Ascending aorta (tissue), 2 donors: Measurements from ENCODE around the gene DAB1. TPM values are rescaled to one million over a fixed set of nuclear protein-coding genes. Genes with fewer than 3 reads are reported as not detected.

Experiments
- DNase-seq, 2 donors: peaks; one replicate each; pipeline ENCODE4 v3.0.0-alpha.2; 2019; ENCODE audit warnings: low spot score in 2 of 2
- H3K27ac ChIP-seq, 2 donors: fragments of 200-600 bp; sonication (generic); one replicate each; pipeline ENCODE4 v1.5.1; 2016 to 2017; ENCODE audit warnings: mild to moderate bottlenecking in 1 of 2
- H3K27me3 ChIP-seq: fragments of 200-600 bp; sonication (generic); one replicate; pipeline ENCODE4 v1.5.1; 2017
- H3K36me3 ChIP-seq, 2 donors: fragments of 200-600 bp; sonication (generic); one replicate each; pipeline ENCODE4 v1.5.1; 2016
- H3K4me1 ChIP-seq, 2 donors: fragments of 200-600 bp; sonication (generic); one replicate each; pipeline ENCODE4 v1.5.1; 2016 to 2017; ENCODE audit warnings: mild to moderate bottlenecking in 1 of 2
- H3K4me3 ChIP-seq, 2 donors: fragments of 200-600 bp; sonication (generic); one replicate each; pipeline ENCODE4 v1.5.1; 2016 to 2017; ENCODE audit warnings: mild to moderate bottlenecking in 1 of 2
- H3K9me3 ChIP-seq, 2 donors: fragments of 200-600 bp; sonication (generic); one replicate each; pipeline ENCODE4 v1.5.1; 2016
- intact Hi-C: fragments of 100-400 bp; cut with DNase I; formaldehyde crosslinking; loops from one replicate; pipeline ENCODE4 v1.15.1; 2023
- total RNA-seq: library from RNA; depleted of rRNA; stranded (reverse); fragments of >200 nt; gene quantifications from one replicate; pipeline ENCODE4 v1.1.0, GENCODE V29; 2016
- TF ChIP-seq, protein P1 (sequence below), 3 experiments: fragments of 200-600 bp in 2 of 3; fragments of 450-650 bp in 1 of 3; sonication (generic) in 2 of 3; IDR thresholded peaks; one replicate each; pipeline ENCODE4 v1.5.1; 2016 to 2019; ENCODE audit warnings: antibody characterized with exemption in 3 of 3, mild to moderate bottlenecking in 1 of 3, moderate library complexity in 1 of 3

The DAB1 gene
- total RNA-seq, 1 donor from 2014 or later, result not detected

DNA sequence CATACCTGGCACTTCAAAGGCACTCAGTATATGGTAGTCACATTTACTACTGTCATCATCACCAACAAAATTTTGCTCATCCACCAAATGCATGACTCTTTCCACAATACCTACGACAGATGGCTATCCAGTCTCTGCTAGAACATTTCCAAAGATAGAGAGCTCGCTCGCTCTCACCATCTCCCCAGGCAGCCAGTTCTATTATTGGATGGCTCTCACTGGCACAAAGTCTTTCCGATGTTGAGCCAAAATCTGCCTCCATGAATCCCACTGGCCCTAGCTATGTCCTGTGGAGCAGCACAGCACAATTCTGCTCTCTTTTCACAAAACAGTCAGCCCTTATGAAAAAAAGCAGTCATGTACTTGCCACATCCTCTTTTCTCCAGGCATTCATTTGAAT, 102.1 kb downstream of the DAB1 start:
- TF ChIP-seq, protein P1, sequence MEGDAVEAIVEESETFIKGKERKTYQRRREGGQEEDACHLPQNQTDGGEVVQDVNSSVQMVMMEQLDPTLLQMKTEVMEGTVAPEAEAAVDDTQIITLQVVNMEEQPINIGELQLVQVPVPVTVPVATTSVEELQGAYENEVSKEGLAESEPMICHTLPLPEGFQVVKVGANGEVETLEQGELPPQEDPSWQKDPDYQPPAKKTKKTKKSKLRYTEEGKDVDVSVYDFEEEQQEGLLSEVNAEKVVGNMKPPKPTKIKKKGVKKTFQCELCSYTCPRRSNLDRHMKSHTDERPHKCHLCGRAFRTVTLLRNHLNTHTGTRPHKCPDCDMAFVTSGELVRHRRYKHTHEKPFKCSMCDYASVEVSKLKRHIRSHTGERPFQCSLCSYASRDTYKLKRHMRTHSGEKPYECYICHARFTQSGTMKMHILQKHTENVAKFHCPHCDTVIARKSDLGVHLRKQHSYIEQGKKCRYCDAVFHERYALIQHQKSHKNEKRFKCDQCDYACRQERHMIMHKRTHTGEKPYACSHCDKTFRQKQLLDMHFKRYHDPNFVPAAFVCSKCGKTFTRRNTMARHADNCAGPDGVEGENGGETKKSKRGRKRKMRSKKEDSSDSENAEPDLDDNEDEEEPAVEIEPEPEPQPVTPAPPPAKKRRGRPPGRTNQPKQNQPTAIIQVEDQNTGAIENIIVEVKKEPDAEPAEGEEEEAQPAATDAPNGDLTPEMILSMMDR (IDR thresholded peaks at IDR 0.05), result no peak
- Histone ChIP-seq H3K27ac (no peak overlapping the region), H3K4me3 (no peak overlapping the region), H3K27me3 (no peaks in the 10 kb centered on the region), H3K9me3 (no peaks in the 10 kb centered on the region), H3K36me3 (no peaks in the 10 kb centered on the region), H3K4me1 (no peaks in the 10 kb centered on the region)
- DNase-seq, result no peak
- intact Hi-C loops, result no loop called here

DNA sequence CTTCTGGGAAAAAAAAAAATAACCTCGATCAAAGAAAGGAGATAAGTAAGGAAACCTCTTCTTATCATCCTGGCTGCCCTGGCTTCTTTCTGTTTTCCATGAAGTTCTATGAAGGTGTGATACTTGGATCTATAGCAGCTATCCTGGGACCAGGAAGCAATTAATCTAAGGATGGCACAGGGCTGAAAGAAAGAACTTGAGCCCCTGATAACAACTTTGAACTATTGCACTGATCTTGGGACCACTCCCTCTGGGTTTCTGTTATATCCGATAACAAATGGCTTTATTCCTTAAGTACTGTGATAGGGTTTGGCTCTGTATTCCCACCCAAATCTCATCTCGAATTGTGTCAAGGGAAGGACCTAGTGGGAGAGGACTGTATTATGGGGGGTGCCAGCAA, 104.1 kb downstream of the DAB1 start:
- Histone ChIP-seq H3K4me1 (no peaks in the 10 kb centered on the region), H3K27me3 (no peaks in the 10 kb centered on the region), H3K9me3 (no peaks in the 10 kb centered on the region), H3K36me3 (no peaks in the 10 kb centered on the region), H3K27ac (no peak overlapping the region), H3K4me3 (no peak overlapping the region)
- TF ChIP-seq, protein P1 (IDR thresholded peaks at IDR 0.05), result no peak
- intact Hi-C loops, result no loop called here
- no peak for DNase-seq

DNA sequence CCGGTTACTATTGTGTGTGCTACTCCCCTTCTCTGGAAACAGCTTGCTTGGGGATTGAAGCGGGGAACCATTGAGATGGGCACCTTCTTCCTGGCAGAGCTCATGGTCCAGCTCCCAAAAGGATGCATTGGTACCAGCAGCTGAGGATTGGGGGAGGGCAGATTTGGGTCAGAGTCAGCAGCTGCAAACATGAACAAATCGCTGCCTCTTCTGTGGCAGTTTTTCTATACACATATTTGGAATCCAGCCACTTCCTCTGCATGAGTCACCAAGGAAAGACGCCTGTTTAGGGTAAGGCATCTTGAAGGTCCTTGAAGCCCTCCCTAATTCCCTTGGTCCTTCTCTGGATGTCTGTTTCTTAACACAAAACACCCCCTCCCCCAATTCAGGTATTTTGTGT, 104.7 kb downstream of the DAB1 start:
- Histone ChIP-seq H3K4me3 (no peak overlapping the region), H3K27ac (no peak overlapping the region), H3K36me3 (no peaks in the 10 kb centered on the region), H3K4me1 (no peaks in the 10 kb centered on the region), H3K9me3 (no peaks in the 10 kb centered on the region), H3K27me3 (no peaks in the 10 kb centered on the region)
- DNase-seq, result no peak
- intact Hi-C loops, result no loop called here
- TF ChIP-seq, protein P1 (IDR thresholded peaks at IDR 0.05), result no peak

DNA sequence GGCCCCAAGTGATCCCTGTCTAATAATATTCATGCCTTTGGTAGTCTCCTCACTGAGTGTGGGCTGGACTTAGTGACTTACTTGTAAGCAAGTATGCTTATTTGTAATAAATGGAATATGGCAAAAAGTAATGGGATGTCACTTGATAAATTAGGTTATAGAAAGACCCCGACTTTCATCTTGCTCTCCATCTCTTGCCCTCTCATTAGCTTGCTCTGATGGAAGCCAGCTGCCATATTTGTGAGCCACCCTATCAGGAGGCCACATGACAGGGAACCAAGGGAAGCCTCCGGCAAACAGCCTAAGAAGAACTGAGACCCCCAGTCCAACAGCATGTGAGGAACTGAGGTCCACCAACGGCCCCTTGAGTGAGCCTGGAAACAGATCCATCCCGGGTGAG, 107.0 kb downstream of the DAB1 start:
- no peak for DNase-seq
- H3K36me3 ChIP-seq, result no peaks in the 10 kb centered on the region
- no peaks in the 10 kb centered on the region for H3K9me3 ChIP-seq
- intact Hi-C loops, result no loop called here
- TF ChIP-seq, protein P1 (IDR thresholded peaks at IDR 0.05), result no peak
- no peak overlapping the region for H3K4me3 ChIP-seq
- H3K27me3 ChIP-seq, result no peaks in the 10 kb centered on the region
- H3K27ac ChIP-seq, result no peak overlapping the region
- H3K4me1 ChIP-seq, result no peaks in the 10 kb centered on the region

DNA sequence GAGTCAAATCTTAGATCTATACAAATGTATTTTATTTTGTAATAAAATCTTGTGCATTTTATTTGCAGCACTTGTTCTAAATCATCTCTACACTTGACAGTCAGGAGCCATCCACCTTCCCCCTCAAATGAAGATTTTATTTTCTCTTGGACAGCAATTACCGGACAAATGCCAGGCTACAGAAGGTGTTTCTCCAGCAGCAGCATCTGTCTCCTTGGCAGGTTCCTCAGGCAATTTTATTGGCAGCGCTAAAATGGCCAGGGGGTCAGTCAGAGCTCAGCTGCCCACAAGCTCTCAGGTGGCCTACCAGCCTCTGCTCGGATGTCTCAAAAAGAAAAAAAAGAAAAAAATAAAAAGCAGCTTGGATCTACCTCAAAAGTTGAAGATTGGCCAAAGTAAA, 107.6 kb downstream of the DAB1 start:
- Histone ChIP-seq H3K27ac (no peak overlapping the region), H3K36me3 (no peaks in the 10 kb centered on the region), H3K9me3 (no peaks in the 10 kb centered on the region), H3K4me1 (no peaks in the 10 kb centered on the region), H3K27me3 (no peaks in the 10 kb centered on the region), H3K4me3 (no peak overlapping the region)
- no peak for DNase-seq
- intact Hi-C loops, result no loop called here
- TF ChIP-seq, protein P1 (IDR thresholded peaks at IDR 0.05), result no peak

DNA sequence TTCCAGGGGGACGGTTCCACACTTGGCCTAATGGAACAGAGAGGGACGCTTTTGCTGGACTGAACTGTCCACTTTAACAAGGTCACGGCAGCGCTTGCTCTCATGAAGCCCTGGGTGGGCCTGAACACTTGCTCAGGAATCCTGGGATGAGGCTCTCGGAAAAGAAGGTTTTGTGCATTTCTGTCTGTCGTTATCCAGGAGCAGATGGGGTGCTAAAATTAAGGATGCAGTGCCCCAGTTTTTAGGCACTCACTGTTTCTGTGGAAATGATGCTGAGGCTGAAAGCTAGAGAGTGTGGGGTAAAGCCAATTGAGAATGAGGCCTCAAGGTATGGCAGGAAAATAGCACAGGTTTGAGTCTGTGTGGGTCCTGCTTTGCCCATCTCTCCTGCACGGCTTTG, 111.0 kb downstream of the DAB1 start:
- H3K4me1 ChIP-seq, result no peaks in the 10 kb centered on the region
- H3K9me3 ChIP-seq, result no peaks in the 10 kb centered on the region
- H3K36me3 ChIP-seq, result no peaks in the 10 kb centered on the region
- DNase-seq, result no peak
- TF ChIP-seq, protein P1 (IDR thresholded peaks at IDR 0.05), result no peak
- intact Hi-C loops, result no loop called here
- H3K4me3 ChIP-seq, result no peak overlapping the region
- H3K27me3 ChIP-seq, result no peaks in the 10 kb centered on the region
- H3K27ac ChIP-seq, result no peak overlapping the region
